CD4-positive, alpha-beta T cell treated with Interferon gamma for 1 hour (primary cell): ENCODE results near the gene RPS21.
"Not testable (repeated sequence)": the region's sequence is repeated elsewhere in the genome, so short reads cannot be mapped to it uniquely, and the experiment has no call there.

Experiments used
- DNase-seq: peaks from one replicate; pipeline ENCODE4 v3.0.0-alpha.2; 2020

Gene RPS21

GRCh38 chr20:62366370-62367135, 20.4 kb upstream of the RPS21 start:
- DNase-seq: no peak

- no peak for DNase-seq
These were observed 19.7 kb upstream of the RPS21 start, which contains the start of gene LAMA5 for GRCh38 chr20:62367136-62367632. TSS of gene LAMA5 (minus strand) at chr20:62367312. CDS start at chr20:62367245, 67 bp downstream.

- no peak for DNase-seq
These were observed 19.1 kb upstream of the RPS21 start for GRCh38 chr20:62367633-62368391.

GRCh38 chr20:62368392-62368975, 18.4 kb upstream of the RPS21 start:
- DNase-seq: no peak

GRCh38 chr20:62368976-62369814, 17.7 kb upstream of the RPS21 start:
- no peak for DNase-seq

- no peak for DNase-seq
These were observed 17.1 kb upstream of the RPS21 start for GRCh38 chr20:62369815-62370114.

- DNase-seq: no peak
These were observed 16.6 kb upstream of the RPS21 start for GRCh38 chr20:62370115-62370806.

GRCh38 chr20:62370807-62371587, 15.9 kb upstream of the RPS21 start:
- DNase-seq: no peak

GRCh38 chr20:62371588-62372041, 15.3 kb upstream of the RPS21 start:
- DNase-seq: no peak

- no peak for DNase-seq
These were observed 14.6 kb upstream of the RPS21 start for GRCh38 chr20:62372042-62372993.

GRCh38 chr20:62373631-62374179, 13.2 kb upstream of the RPS21 start:
- DNase-seq: not testable (repeated sequence)

- no peak for DNase-seq
These were observed 12.4 kb upstream of the RPS21 start for GRCh38 chr20:62374331-62375152.

- no peak for DNase-seq
These were observed 10.5 kb upstream of the RPS21 start for GRCh38 chr20:62376112-62377063.

GRCh38 chr20:62377064-62377461, 9.8 kb upstream of the RPS21 start:
- no peak for DNase-seq

- no peak for DNase-seq
These were observed 9.2 kb upstream of the RPS21 start for GRCh38 chr20:62377615-62378178.

GRCh38 chr20:62378215-62378614, 8.7 kb upstream of the RPS21 start:
- DNase-seq: no peak

- DNase-seq: no peak
These were observed 5.6 kb upstream of the RPS21 start for GRCh38 chr20:62381202-62381797.
